NCI-H1436 (cell line): ENCODE results near the gene ZCWPW2.
A peak's percentile ranks its signal among the peaks of the same experiment; 100 is the strongest.

Source experiments
- DNase-seq: peaks from one replicate; lab custom pipeline; 2025; lab: John Stamatoyannopoulos, UW

ZCWPW2 gene

GRCh38 chr3:28348629-28349468, at the start of gene ZCWPW2, which contains the start of gene AZI2:
Gene ZCWPW2 (plus strand): TSS chr3:28348721. CDS start chr3:28413069, 64,348 bp downstream.
Gene AZI2 (minus strand): TSS chr3:28348824. CDS start chr3:28340617, 8,207 bp downstream.
- DNase-seq = peak; percentile 81

DNA sequence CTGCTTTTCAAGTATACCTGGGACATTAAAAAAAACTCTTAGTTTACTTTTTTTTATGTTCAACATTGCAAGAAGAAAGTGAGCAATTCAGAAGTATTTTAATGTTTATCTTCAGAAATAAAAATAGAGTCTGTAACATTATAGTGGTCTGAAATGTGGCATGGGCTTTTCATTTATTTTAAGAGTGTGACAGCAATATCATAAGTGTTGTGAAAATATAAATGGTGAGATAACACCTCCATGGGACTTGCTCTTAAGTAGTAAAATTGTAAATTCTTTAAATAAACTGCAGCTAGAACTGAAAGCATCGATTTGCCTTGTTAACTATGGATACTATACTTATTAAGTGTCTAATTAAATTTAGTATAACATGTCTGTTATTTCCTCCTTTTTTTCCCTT, 48.8 kb upstream of the ZCWPW2 start:
- no peak for DNase-seq

- no peak for DNase-seq
These were observed 48.1 kb upstream of the ZCWPW2 start for GRCh38 chr3:28300345-28300962.

GRCh38 chr3:28301688-28302087, 46.8 kb upstream of the ZCWPW2 start:
- no peak for DNase-seq

GRCh38 chr3:28308196-28308595, 40.3 kb upstream of the ZCWPW2 start:
- no peak for DNase-seq

DNA sequence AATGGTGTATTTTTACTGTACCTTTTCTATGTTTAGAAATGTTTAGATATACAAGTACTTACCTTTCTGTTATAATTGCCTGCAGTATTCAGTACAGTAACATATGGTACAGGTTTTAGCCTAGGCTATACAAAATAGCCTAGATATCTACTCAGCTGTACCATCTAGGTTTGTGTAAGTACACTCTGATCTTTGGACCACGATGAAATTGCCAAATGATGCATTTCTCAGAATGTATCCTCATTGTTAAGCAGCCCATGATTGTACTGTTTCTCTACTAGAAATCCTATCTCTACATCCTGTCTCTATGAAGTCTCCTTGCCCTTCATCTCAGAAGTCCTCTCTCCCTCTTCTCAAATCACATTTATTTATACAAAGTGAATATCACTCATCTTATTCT, 32.8 kb upstream of the ZCWPW2 start:
- DNase-seq = no peak

- DNase-seq = no peak
These were observed 32.3 kb upstream of the ZCWPW2 start for GRCh38 chr3:28316226-28316625.

DNA sequence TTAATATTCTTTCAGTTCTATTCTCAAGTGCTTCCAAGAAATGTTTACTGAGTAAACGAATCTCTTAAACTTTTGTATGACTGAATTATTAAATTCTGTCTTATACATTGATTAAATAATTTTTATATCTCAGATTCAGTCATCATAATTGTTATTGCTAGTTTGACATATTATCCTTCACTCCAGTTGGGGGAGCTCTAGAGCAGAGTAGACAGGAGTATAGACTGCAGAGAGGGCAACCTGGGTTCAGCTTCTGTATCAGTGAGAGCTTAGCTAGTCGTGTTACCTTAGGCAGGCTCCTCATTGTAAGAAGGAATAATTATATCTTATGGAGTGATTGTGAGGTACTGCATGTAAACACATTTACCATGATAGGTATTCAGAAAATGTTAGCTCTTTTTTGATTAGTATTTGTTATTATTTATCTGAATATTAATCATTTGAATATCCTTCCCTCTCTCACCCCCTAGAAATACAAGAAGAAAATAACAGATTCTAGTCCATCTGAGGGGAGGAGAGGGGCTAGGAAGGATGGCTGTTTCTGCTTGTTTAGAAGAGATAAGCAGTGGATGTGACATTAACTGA, 31.0 kb upstream of the ZCWPW2 start:
- peak; percentile 28 for DNase-seq

GRCh38 chr3:28320981-28321380, 27.5 kb upstream of the ZCWPW2 start:
- DNase-seq = no peak

DNA sequence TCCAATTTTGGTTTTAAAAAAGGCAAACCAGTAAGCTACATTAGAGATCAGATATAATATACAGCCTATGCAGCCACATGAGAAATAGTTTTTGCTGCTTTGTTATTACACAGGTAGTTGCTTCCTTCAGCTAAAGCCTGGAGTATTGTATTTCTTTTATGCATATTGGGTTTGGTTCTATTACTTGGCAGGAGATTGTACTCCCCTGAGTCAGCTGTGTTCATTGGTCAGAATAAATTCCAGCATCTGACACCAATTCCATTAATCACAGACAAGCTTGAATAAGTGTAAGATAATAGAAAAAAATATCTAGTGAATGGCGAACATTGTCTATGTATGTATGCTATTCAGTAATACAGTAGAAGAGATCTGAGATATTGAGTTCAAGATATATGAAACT, 26.1 kb upstream of the ZCWPW2 start:
- DNase-seq = no peak

- DNase-seq = no peak
These were observed 22.0 kb upstream of the ZCWPW2 start for GRCh38 chr3:28326458-28326926.

GRCh38 chr3:28328188-28329151, 20.1 kb upstream of the ZCWPW2 start:
- peak; percentile 1 for DNase-seq

DNA sequence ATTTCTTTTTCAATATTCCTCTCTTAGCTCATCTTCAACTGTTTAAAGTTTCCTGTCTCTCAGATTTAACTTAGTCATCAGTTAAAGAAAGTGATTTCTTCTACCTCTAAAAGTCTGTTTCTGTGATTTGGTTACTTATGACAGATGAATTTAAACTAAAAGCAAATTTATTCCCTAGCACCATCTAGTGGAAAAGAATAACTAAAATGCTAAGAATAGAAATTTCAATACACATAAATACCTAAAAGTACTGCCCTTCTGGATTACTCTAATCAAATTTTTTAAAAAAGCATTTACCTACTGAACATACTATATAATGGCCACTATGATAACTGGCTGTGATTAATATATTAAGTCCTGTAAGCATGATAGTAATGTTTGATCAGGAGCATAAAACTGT, 14.0 kb upstream of the ZCWPW2 start:
- no peak for DNase-seq

GRCh38 chr3:28335246-28335645, 13.3 kb upstream of the ZCWPW2 start:
- DNase-seq = no peak

DNA sequence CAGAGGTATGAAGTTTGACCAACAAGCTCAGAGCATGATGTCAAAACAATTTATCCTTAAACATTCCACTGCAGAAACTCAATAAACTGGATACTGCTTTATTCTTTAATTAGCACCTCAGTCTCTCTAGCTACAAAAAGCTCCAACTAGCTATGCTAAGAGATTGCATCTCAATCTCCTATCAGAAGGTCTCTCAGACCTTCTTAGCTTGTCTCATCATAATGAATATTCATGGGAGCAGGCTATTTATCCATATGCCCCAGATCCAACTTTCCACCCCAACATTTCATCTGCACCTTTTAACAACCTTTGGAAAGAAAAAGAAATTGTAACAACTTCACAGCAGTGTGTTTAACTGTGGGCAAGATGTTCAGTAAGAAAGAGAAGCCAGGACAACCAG, 11.3 kb upstream of the ZCWPW2 start:
- DNase-seq = no peak

- DNase-seq = no peak
These were observed 5.4 kb upstream of the ZCWPW2 start for GRCh38 chr3:28343144-28343543.

DNA sequence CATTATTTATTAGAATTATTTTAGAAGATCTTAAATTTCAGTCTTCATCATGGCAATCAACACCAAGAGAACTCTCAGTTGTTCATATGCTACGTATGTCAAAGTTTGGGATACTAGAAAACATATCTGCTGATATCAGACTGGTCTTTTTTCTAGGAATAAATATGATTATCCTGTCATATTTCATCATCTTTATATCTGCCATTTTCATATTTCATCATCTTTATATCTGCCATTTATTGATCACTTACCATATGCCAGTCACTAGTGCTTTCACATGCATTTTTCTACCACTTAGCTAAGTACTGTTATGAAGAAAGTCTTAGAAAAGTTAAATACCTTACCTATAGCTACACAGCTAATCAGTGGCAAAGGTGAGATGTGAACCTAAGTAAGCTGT, 2.8 kb upstream of the ZCWPW2 start:
- DNase-seq = no peak

DNA sequence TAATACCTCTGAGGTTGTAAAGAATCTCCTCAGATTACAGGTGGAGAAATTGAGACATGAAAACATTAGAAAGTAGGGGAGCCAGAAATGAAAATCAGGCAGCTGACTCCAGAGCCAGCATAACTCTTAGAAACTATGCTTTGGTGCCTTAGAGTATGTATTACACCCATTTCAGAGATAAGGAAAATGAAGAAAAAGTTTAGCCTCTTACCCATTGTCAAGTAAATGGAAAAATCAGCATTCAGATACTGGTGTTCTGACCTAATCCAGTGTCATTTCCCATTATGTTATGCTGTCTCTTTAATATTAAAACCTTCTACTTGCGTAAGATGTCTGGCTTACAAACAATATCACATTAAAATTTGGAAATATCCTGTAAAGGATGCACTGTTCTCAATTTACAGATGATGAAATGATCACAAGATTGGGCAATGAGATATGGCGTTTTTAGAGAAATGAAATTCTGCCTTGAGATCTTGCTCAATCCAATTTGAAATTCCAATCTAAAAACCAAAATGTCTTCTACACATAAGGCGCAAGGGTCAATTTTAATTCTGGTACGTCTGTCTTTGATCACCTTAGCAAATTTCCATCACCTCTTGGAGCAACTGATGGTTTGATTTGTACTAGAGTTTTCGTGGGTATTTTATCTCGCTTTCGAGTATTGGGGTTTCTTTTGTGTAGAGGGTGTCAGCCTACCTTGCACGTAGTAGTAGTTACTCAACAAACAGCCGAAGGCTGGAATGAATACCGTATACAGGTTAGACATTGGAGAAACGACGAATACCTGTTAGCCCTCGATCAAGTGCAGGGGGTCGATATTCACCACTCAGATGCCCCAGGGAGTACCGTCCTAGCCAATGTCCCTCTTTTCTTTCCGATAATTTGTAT, 902 bp upstream of the ZCWPW2 start:
- DNase-seq = no peak

- DNase-seq = no peak
These were observed 274 bp upstream of the ZCWPW2 start for GRCh38 chr3:28348265-28348628.

- no peak for DNase-seq
These were observed 1.0 kb downstream of the ZCWPW2 start for GRCh38 chr3:28349469-28350000.

DNA sequence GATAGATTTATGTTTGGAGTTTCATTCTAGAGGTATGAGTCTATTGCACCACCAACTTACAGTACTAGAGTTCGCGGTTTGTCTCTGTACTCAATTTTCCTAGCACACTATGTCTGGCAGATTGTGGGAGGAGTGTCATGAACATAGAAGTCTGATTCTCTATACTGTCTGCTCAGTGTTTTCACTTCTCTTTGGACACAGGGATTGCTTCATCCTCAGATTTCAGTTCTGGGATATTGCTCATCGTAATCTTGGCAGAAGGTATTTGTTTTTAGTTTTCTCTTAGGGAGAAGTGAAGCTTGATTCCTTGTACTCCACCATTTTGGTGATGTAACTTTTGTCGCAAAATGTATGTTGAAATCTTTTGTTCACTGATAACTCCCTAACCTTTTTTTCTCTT, 27.9 kb downstream of the ZCWPW2 start:
- DNase-seq = no peak
